SH-SY5Y (cell line): ENCODE results near the gene ADAD2.

ENCODE experiments used
- GATA2 ChIP-seq: IDR thresholded peaks from 2 replicates; pipeline ENCODE4 v1.6.1; 2011; ENCODE audit warnings: mild to moderate bottlenecking, low read depth, low read length
- GATA3 ChIP-seq: IDR thresholded peaks from 2 replicates; pipeline ENCODE4 v1.6.1; 2011; ENCODE audit warnings: low read depth, mild to moderate bottlenecking, low read length, moderate library complexity

Gene ADAD2

DNA sequence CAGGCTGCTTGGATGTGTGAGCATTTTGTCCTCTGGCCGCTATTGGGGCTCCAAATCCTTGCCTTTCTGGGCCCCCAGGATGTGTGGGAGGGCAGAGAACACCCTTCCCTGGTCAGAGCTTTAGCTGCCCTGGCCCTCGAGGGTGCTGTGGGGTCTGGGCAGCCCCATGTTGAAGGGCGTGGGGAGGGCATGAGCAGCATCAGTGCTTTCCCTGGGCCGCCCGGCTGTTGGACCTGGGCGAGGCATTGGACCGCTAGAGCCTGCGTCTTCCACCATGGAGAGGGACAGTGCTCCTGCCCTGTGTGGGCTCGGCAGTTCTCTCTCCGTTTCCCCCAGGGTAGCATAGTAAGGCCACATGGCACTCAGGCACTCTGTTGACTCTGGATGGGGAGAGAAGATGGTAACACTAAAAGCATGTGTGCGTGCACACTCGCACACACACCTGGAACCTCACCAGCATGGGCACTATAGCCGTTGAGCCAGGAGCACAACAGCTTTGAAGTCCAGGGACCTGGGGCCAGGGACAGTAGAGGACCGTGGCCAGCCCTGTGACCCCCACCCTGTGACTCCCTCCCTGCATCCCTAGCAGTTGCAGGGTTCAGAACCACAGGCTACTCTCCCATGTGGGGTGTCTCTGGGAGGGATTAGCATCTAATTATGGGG, 6.6 kb downstream of the ADAD2 start:
- TF ChIP-seq GATA2: no peak
- no peak for TF ChIP-seq GATA3

DNA sequence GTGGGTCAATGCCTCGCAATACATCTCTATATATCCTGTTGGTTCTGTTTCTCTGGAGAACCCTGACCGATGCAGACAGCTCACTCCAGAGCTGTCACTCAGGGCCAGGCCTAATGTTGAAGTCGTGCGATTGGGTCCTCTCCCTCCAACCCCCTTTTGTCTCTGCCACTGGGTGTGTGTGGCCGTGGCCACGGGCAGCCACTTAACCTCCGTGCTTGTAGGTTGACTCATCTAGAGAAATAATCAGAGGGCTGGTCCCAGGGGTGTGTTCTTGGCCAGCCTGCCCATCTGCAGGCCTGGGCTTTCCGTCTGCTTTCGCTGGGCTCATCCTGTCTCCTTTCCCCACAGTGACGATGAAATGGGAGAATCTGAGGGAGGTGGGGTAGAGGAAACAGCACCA, 7.4 kb downstream of the ADAD2 start:
- TF ChIP-seq GATA2 (no peak), GATA3 (no peak)

DNA sequence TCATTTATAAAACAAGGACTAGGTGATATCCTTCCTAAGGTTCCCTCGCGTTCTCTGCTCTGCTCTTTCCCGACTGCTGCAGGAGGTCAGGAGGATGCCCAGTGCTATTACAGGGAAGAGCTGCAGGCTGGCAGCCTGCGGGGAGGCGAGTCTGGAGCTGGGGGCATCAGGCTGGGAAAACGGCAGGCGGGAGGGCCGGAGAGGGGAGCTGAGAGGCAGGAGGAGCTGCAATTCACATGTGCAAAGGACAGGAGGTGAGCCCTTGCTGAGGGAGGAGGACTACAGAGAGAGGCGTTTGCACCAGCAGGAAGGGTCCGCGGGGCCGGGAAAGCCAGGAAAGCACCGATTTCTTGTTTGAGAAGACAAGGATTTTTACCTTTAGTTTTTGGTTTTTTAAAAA, 8.1 kb downstream of the ADAD2 start:
- TF ChIP-seq GATA3: no peak

DNA sequence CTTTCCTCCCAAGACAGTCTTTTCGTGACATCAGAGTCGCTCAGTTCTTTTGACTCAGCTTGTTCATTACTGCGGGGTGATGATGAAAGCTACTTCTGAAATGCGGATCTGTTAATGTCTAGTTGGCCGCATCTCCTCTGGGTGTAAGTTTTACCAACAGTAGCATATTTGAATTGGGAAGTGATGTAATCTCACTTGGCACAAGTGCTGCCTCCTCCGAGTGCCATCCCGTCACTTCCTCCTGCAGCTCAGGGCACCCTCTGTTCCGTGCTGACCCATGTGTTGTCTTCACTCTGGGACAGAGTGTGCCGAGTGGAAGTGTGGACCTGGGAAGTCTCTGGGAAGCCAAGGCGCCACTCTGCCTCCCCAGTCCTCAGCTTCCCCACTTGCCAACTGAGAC, 8.9 kb downstream of the ADAD2 start:
- TF ChIP-seq GATA3: no peak
- TF ChIP-seq GATA2: no peak

DNA sequence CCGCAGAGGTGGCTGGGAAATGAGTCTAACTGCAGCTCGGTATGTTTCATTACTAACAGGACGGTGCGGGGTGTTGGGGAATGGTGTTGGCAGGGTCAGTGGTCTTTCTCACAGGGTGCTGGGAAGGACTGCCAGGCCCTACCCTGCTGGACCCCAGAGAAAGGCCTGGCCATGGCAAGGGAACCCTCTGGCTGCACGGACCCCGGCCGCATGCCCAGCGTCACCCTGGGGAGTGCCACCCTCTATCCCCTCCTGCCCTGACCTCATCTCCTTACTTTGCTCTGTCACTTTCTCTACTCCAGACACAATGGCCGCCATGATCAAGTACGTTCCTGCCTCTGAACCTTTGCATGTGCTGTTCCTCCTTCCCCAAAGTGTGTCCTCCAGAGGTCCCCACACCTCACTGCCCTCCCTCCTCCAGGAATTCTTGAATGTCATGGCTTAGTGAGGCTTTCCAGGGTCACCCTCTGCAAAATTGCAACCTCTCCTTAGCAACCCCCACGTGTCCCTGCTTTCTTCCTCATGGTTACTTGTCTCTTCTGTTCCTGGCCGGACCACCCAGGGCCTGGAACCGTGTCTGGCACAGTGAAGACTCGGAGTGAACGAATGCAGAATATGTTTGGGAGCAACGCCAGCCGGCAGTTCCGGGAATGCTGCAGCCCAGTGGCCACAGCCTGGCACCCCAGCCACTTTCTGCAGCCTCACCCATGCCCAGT, 15.2 kb downstream of the ADAD2 start:
- TF ChIP-seq GATA2 (no peak), GATA3 (no peak)

DNA sequence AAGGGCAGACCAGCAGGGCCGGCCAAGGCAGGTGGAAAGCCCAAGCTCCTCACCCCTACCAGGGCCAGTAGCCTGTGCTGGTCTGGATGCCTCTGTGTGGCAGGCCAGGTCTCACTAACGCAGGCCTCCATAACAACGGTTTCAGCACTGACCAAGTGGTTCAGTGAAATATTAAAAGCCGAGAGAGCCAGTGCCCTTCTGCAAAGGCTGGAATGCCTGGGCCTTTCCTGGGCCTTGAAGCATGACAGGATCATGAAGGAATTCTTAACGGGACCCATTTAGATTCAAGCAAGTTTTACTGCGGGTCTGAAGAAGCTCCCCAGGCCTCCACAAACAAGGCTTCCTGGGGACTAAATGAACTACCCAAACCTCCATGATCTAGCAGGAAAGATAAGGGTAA, 16.3 kb downstream of the ADAD2 start:
- no peak for TF ChIP-seq GATA2
- no peak for TF ChIP-seq GATA3

DNA sequence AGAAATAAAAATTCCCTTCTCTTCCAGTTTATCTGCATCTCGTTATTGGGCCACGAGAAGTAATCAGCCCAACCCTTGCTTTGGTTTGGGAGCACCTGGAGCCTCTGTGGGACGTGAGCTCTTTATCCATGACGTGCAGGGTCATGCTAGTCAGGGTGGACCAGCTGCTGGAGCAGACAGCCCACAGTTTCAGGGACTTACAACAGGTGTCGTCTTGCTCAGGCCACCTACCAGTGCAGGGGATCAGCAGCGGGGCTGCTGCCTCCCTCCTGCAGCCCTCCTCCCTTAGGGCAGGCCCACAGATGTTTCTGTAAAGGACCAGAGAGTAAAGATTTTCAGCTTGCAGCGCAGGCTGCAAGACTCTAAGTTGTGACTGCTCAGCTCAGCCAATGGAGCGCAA, 16.9 kb downstream of the ADAD2 start:
- TF ChIP-seq GATA3 (no peak), GATA2 (no peak)

DNA sequence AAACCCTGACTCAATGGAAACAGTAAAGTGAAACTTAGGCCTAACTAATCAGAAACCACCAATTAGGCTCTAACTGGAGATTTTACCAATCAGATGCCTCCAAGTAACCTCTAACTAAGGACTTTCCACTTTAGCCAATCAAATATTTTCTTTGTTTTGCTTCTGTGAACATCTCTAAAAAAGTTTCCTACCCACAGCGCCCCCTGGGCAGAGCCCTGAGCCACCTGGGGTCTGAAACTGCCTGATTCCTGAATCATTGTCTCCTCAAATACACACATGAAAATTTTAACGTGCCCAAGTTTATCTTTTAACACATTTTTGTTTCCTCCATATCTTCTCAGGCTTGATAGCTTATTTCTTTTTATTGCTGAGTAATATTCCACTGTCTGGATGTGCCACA, 19.0 kb downstream of the ADAD2 start:
- no peak for TF ChIP-seq GATA2
- TF ChIP-seq GATA3: no peak

DNA sequence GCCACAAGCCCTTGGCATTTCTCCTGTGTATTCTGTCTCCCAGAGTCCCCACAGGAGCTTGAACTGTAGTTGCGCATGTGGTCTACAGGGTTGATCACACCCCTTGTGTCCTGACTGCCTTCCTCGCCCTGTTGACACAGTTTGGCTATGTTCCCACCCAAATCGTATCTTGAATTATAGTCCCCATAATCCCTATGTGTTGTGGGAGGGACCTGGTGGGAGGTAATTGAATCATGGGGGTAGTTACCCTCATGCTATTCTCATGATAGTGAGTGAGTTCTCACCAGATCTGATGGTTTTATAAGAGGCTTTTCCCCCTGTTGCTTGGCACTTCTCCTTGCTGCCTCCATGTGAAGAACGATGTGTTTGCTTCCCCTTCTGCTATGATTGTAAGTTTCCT, 21.2 kb downstream of the ADAD2 start:
- TF ChIP-seq GATA3 (no peak), GATA2 (no peak)

DNA sequence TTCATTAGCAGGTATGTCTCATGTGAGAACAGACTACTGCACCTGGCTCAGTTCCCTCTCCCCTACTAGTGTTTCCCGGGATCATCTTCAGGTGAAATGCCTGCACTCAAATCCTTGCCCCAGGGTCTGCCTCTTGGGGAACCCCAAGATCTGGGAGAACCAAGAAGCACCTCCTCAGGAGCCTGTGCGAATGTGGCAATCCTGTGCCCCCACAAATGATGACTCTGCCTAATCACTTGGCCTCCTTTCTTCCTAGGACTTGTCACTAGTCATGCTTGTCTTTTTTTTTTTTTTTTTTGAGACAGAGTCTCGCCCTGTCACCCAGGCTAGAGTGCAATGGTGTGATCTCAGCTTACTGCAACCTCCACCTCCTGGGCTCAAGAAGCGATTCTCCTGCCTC, 21.7 kb downstream of the ADAD2 start:
- TF ChIP-seq GATA2 (no peak), GATA3 (no peak)

DNA sequence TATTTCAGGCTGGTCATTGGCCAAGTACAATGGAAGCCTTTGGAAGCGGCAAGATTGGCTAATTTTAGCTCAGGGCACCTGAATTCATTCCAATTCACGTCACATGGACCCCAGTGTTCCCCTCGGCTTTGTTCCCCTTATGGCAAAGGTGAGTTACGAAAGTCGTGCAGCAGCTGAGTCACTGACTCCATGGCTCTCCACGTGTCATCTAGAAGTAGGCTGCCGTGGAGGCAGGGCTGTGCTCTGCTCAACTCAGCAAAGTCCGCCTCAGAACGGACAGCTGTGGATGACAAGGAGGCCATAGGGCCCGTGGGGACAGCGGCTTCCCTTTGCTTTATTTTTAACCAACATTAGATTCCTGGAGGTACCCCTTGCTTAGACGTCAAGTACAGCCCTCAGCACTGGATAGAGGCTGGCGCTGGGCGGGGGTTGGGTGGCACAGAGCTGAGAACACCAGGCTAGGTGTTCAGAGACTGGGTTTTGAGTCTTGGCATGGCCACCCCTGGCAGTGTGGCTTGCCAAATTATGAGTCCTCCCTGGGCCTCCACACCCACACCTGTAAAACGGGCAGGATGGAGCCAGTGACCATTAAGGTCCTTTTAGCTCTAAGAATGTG, 23.6 kb downstream of the ADAD2 start:
- TF ChIP-seq GATA3: no peak
- no peak for TF ChIP-seq GATA2

DNA sequence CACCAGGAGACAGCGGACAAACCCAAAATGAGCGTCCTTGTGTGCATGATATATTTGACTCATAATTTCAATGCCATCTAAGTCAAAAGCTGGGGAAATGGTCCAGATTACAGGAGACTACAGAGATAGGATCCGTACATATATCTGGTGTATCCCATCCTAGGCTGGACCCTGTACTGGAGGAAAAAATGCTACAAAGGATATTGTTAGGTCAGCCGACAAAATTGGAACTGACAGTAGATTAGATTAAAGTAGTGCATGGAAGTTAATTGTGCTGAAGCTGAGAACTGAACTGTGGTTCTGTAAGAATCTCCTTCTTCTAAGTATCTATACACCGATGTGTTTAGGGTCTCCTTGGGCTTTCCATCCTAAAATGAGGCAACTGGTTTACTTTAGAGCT, 24.6 kb downstream of the ADAD2 start:
- no peak for TF ChIP-seq GATA3
- TF ChIP-seq GATA2: 0 out of 2 replicates have a peak, but pooled peaks have one; percentile 8

DNA sequence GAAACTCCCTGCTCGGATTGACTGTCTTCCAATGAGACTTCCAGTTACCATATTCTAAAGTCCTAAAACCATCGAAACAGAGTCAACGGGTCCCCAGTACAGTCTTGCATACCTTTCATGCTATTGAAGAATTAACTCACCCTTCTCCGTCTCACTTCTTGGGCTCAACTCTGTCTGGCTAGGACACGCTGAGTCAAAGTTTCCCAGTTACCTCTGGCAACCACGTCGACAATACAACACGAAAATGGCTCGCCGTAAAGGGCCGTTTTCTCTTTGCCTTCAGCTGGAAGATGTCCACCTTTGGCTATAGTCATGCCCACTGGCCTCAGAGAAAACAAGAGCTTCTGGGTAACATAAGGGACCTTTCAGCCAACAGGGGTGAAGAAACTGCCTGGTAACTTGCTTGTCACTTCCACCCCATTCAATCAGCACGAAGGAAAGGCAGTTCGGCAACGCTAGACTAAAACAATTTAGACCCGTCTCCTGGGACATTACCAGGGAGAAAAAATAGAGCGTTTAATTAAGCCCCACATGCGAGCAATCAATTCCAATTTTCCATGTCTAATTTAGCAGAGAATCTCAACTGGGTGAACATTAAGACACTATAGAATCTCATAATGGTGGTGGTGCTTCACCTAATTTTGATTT, 27.3 kb downstream of the ADAD2 start:
- TF ChIP-seq GATA2 (no peak), GATA3 (no peak)

DNA sequence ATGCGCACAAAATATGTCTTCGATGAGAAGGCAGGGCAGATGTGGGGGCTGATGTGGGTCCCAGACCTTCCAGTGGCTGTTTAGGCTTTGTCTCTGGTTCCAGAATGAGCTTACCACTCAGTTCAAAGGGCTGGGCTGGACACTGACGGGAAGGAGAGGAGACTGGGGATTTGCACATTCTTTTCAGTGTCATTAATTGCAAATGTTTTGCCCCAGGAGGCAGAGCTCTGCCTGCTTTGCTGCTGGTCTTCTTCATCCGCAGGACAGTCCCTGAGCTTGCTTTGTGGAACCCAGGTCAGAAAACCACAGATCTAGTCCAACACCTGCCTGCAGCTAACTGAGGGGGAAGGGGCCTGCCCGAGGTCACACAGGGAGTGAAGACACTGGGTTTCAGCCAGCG, 28.0 kb downstream of the ADAD2 start:
- TF ChIP-seq GATA2 (no peak), GATA3 (no peak)

DNA sequence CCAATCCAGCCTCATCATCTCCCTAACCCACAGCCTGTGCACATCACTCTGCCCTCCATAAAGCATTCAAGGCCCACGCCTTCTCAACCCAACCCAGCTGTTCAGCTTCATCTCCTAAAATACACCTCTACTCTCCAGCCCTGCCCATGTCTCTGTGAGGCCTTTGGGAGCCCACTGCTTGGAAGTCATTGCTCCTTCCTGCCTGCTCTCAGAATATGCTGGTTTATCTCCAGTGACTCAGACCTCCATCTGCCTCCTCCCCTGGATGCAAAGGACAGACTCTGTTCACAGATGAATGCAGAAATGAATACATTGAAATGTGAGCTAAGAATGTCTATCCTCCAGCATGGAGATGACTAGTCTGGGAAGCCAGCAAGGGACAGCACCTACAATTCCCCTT, 29.9 kb downstream of the ADAD2 start:
- TF ChIP-seq GATA2: no peak
- no peak for TF ChIP-seq GATA3
